Suprapubic skin (tissue), 4 donors: ENCODE results near the gene ERN1. TPM values are rescaled to one million over a fixed set of nuclear protein-coding genes. Genes with fewer than 3 reads are reported as not detected.

Experiments
- DNase-seq, 2 donors: peaks; one replicate each; pipeline ENCODE4 v3.0.0-alpha.2; 2019; ENCODE audit warnings: low spot score in 2 of 2
- H3K27ac ChIP-seq: fragments of 200-600 bp; sonication (generic); one replicate; pipeline ENCODE4 v1.5.1; 2019
- H3K27me3 ChIP-seq: fragments of 200-600 bp; sonication (generic); one replicate; pipeline ENCODE4 v1.5.1; 2019
- H3K36me3 ChIP-seq: fragments of 200-600 bp; sonication (generic); one replicate; pipeline ENCODE4 v1.5.1; 2019
- H3K4me1 ChIP-seq: fragments of 200-600 bp; sonication (generic); one replicate; pipeline ENCODE4 v1.5.1; 2019
- H3K4me3 ChIP-seq: fragments of 200-600 bp; sonication (generic); one replicate; pipeline ENCODE4 v1.5.1; 2019; ENCODE audit warnings: mild to moderate bottlenecking
- H3K9me3 ChIP-seq: fragments of 200-600 bp; sonication (generic); one replicate; pipeline ENCODE4 v1.5.1; 2019
- EP300 ChIP-seq: sonication (generic); formaldehyde crosslinking; IDR thresholded peaks from one replicate; pipeline ENCODE4 v1.6.1; 2017; ENCODE audit warnings: antibody characterized with exemption
- POLR2A ChIP-seq, 2 donors: fragments of 450-650 bp; IDR thresholded peaks; one replicate each; pipeline ENCODE4 v1.6.1; 2017; ENCODE audit warnings: antibody characterized with exemption in 2 of 2, mild to moderate bottlenecking in 2 of 2, moderate library complexity in 2 of 2
- POLR2AphosphoS5 ChIP-seq, 3 donors: sonication (generic); formaldehyde crosslinking; IDR thresholded peaks; one replicate each; pipeline ENCODE4 v1.6.1; 2017; ENCODE audit warnings: antibody characterized with exemption in 3 of 3
- WGBS: methylation state at CpG from one replicate; pipeline ENCODE4 v1.1.5; 2018; 5-methylcytosine and 5-hydroxymethylcytosine counted together
- total RNA-seq, 4 donors: library from RNA; depleted of rRNA; stranded (reverse); fragments of >200 nt; gene quantifications; one replicate each; pipeline ENCODE4 v1.1.0, GENCODE V29; 2016
- TF ChIP-seq, protein P1 (sequence below), 2 donors: fragments of 200-600 bp in 1 of 2; fragments of 450-650 bp in 1 of 2; sonication (generic) in 1 of 2; IDR thresholded peaks; one replicate each; pipeline ENCODE4 v1.5.1; 2016 to 2019; ENCODE audit warnings: antibody characterized with exemption in 2 of 2, mild to moderate bottlenecking in 1 of 2, moderate library complexity in 1 of 2

Gene ERN1
- total RNA-seq, 4 donors from 2014 or later, result 21.2 to 41.1 (median 35.1) TPM

DNA sequence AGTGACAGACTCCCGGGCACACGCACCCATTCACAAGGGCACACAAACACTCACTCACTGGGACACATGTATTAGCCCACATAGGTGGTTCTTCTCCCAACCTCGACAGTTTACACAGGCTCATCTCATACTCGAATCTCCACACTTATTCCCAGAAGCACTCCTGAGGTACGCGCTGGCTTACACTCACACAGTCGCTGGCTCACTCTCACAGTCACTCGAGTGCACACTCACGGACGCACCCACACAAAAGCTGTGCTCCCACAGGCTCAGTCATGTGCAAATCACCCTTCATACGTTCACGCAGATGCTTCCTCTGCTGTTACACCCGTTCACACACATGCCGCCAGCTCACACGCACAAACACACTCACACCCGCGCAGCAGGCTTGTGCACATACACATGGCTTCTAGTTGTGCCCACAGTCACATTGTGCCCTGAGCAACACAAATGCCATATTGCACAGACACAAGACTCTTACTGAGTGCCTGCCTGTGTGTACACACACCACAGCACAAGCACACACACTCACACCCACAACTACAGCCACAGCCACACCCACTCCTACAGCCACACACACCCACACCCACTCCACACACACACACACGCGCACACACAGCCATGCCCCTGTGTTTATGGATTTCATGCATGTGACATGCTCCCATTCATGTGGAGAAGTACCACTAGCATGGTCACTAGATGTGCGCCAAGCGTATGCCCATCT lies 140.2 kb downstream of the ERN1 start:
- peaks cover 35% of the 10 kb centered on the region for H3K4me1 ChIP-seq
- peak in 1 of 2 donors; percentile 53 for DNase-seq
- TF ChIP-seq POLR2A (IDR thresholded peaks at IDR 0.05), result no peak
- TF ChIP-seq, protein P1, sequence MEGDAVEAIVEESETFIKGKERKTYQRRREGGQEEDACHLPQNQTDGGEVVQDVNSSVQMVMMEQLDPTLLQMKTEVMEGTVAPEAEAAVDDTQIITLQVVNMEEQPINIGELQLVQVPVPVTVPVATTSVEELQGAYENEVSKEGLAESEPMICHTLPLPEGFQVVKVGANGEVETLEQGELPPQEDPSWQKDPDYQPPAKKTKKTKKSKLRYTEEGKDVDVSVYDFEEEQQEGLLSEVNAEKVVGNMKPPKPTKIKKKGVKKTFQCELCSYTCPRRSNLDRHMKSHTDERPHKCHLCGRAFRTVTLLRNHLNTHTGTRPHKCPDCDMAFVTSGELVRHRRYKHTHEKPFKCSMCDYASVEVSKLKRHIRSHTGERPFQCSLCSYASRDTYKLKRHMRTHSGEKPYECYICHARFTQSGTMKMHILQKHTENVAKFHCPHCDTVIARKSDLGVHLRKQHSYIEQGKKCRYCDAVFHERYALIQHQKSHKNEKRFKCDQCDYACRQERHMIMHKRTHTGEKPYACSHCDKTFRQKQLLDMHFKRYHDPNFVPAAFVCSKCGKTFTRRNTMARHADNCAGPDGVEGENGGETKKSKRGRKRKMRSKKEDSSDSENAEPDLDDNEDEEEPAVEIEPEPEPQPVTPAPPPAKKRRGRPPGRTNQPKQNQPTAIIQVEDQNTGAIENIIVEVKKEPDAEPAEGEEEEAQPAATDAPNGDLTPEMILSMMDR (IDR thresholded peaks at IDR 0.05), result no peak
- no peak for TF ChIP-seq POLR2AphosphoS5 (IDR thresholded peaks at IDR 0.05)
- TF ChIP-seq EP300, result no peak
- H3K4me3 ChIP-seq, result no peak overlapping the region
- H3K36me3 ChIP-seq, result no peaks in the 10 kb centered on the region
- peaks cover 36% of the 10 kb centered on the region for H3K27me3 ChIP-seq
- no peaks in the 10 kb centered on the region for H3K9me3 ChIP-seq
- H3K27ac ChIP-seq, result no peak overlapping the region
- 79% methylated on average over 21 of the region's 21 CpGs for WGBS

Other genes starting within 250 kb of the ERN1 start
- gene GH2, start 248.2 kb downstream of the ERN1 start, total RNA-seq, result not detected
- gene CSH1, start 233.6 kb downstream of the ERN1 start, total RNA-seq, result not detected
- not detected for gene CSHL1, start 218.9 kb downstream of the ERN1 start, total RNA-seq
- gene GH1, start 211.3 kb downstream of the ERN1 start, total RNA-seq, result not detected
- 1 to 10 TPM; 1.5 to 7.9 (median 2.2) TPM for gene CD79B, start 197.8 kb downstream of the ERN1 start, total RNA-seq
- gene SCN4A, start 157.2 kb downstream of the ERN1 start, total RNA-seq, result 1 to 10 TPM in 2 of 4 donors, under 1 TPM in 2; 0.45 to 4.5 (median 1.6) TPM
- under 1 TPM in 1 of 4 donors, not detected in 3; 0.30 TPM for gene PRR29, start 131.8 kb downstream of the ERN1 start, total RNA-seq
- gene ICAM2, start 109.5 kb downstream of the ERN1 start, total RNA-seq, result 10 to 100 TPM in 2 of 4 donors, 1 to 10 TPM in 2; 8.4 to 32.5 (median 14.9) TPM
- 10 to 100 TPM; 35.5 to 41.3 (median 36.9) TPM for gene TEX2, start 133.1 kb upstream of the ERN1 start, total RNA-seq